Measurements from ENCODE around the gene LRP1. TPM values are rescaled to one million over a fixed set of nuclear protein-coding genes. Genes with fewer than 3 reads are reported as not detected.

LRP1 gene
- total RNA-seq, 1 donor from 2014 or later, result 477 TPM

GRCh38 chr12:57203201-57203600 lies 74.9 kb downstream of the LRP1 start:
- H3K27me3 ChIP-seq, result no peaks in the 10 kb centered on the region
- no peak overlapping the region for H3K27ac ChIP-seq
- peaks cover 4 to 96% of the 10 kb centered on the region in 2 donors for H3K36me3 ChIP-seq
- H3K4me3 ChIP-seq, result no peak overlapping the region
- DNase-seq (ENCODE audit: extremely low spot score in 2 of 2), result no peak
- no peaks in the 10 kb centered on the region for H3K4me1 ChIP-seq
- TF ChIP-seq POLR2AphosphoS5 (IDR thresholded peaks at IDR 0.05; ENCODE audit: insufficient read depth in 1 of 2, low read depth in 1 of 2) (no peak), CTCF (IDR thresholded peaks at IDR 0.05) (no peak), POLR2A (IDR thresholded peaks at IDR 0.05) (no peak)
- intact Hi-C loops (cut with DNase I), result no loop called here
- no peaks in the 10 kb centered on the region for H3K9me3 ChIP-seq

GRCh38 chr12:57203791-57204190 lies 75.5 kb downstream of the LRP1 start:
- Histone ChIP-seq H3K27ac (no peak overlapping the region), H3K4me3 (no peak overlapping the region), H3K36me3 (peaks cover 4 to 94% of the 10 kb centered on the region in 2 donors), H3K9me3 (no peaks in the 10 kb centered on the region), H3K4me1 (no peaks in the 10 kb centered on the region), H3K27me3 (no peaks in the 10 kb centered on the region)
- DNase-seq (ENCODE audit: extremely low spot score in 2 of 2), result no peak
- no peak for TF ChIP-seq POLR2A (IDR thresholded peaks at IDR 0.05)
- TF ChIP-seq CTCF (IDR thresholded peaks at IDR 0.05), result no peak
- no peak for TF ChIP-seq POLR2AphosphoS5 (IDR thresholded peaks at IDR 0.05; ENCODE audit: insufficient read depth in 1 of 2, low read depth in 1 of 2)
- intact Hi-C loops (cut with DNase I), result no loop called here

- no peak for DNase-seq (ENCODE audit: extremely low spot score in 2 of 2)
- peaks cover 4 to 94% of the 10 kb centered on the region in 2 donors for H3K36me3 ChIP-seq
- no peak for TF ChIP-seq POLR2A (IDR thresholded peaks at IDR 0.05)
- TF ChIP-seq POLR2AphosphoS5 (IDR thresholded peaks at IDR 0.05; ENCODE audit: insufficient read depth in 1 of 2, low read depth in 1 of 2), result peak in 1 of 2 donors; percentile 3
- no peak for TF ChIP-seq CTCF (IDR thresholded peaks at IDR 0.05)
Measured at GRCh38 chr12:57204454-57204853, 76.2 kb downstream of the LRP1 start.

GRCh38 chr12:57205186-57205585 lies 76.9 kb downstream of the LRP1 start:
- Histone ChIP-seq H3K4me3 (no peak overlapping the region), H3K4me1 (no peaks in the 10 kb centered on the region), H3K9me3 (no peaks in the 10 kb centered on the region), H3K36me3 (peaks cover 4 to 94% of the 10 kb centered on the region in 2 donors), H3K27ac (no peak overlapping the region), H3K27me3 (no peaks in the 10 kb centered on the region)
- no peak for TF ChIP-seq CTCF (IDR thresholded peaks at IDR 0.05)
- TF ChIP-seq POLR2A (IDR thresholded peaks at IDR 0.05), result no peak
- TF ChIP-seq POLR2AphosphoS5 (IDR thresholded peaks at IDR 0.05; ENCODE audit: insufficient read depth in 1 of 2, low read depth in 1 of 2), result no peak
- intact Hi-C loops (cut with DNase I), result loop anchor here (5.0 kb wide), 1 partner anchor 37 kb away; no protein-coding TSS in a partner anchor
- no peak for DNase-seq (ENCODE audit: extremely low spot score in 2 of 2)

More at GRCh38 chr12:57204454-57204853, 76.2 kb downstream of the LRP1 start:
- H3K4me1 ChIP-seq, result no peaks in the 10 kb centered on the region
- intact Hi-C loops (cut with DNase I), result no loop called here
- no peak overlapping the region for H3K4me3 ChIP-seq
- no peaks in the 10 kb centered on the region for H3K27me3 ChIP-seq
- no peaks in the 10 kb centered on the region for H3K9me3 ChIP-seq
- no peak overlapping the region for H3K27ac ChIP-seq

GRCh38 chr12:57205931-57206330 lies 77.6 kb downstream of the LRP1 start:
- no peak overlapping the region for H3K4me3 ChIP-seq
- no peak for TF ChIP-seq POLR2A (IDR thresholded peaks at IDR 0.05)
- TF ChIP-seq POLR2AphosphoS5 (IDR thresholded peaks at IDR 0.05; ENCODE audit: insufficient read depth in 1 of 2, low read depth in 1 of 2), result no peak
- TF ChIP-seq CTCF (IDR thresholded peaks at IDR 0.05), result no peak
- DNase-seq (ENCODE audit: extremely low spot score in 2 of 2), result no peak
- no peaks in the 10 kb centered on the region for H3K27me3 ChIP-seq
- intact Hi-C loops (cut with DNase I), result loop anchor here (5.0 kb wide), 1 partner anchor 36 kb away; no protein-coding TSS in a partner anchor
- no peaks in the 10 kb centered on the region for H3K4me1 ChIP-seq
- peaks cover 4 to 94% of the 10 kb centered on the region in 2 donors for H3K36me3 ChIP-seq
- H3K27ac ChIP-seq, result no peak overlapping the region
- no peaks in the 10 kb centered on the region for H3K9me3 ChIP-seq

Data from vagina (tissue), 2 donors.